Cardiac muscle cell (in vitro differentiated cells and primary cell): ENCODE results near the gene LPIN1. TPM values are rescaled to one million over a fixed set of nuclear protein-coding genes. Genes with fewer than 3 reads are reported as not detected.

Experiments
- DNase-seq, 2 donors: peaks; one replicate each; pipeline versions ENCODE4 v3.0.0 to v3.0.0-alpha.2; 2010 to 2017; ENCODE audit warnings: low read depth in 1 of 2, low spot score in 1 of 2
- H3K27ac ChIP-seq: fragments of 200-600 bp; sonication (generic); 2 replicates; pipeline ENCODE4 v1.5.1; 2016
- H3K27me3 ChIP-seq: fragments of 200-600 bp; sonication (generic); 2 replicates; pipeline ENCODE4 v1.6.0; 2016; ENCODE audit warnings: control low read depth
- H3K36me3 ChIP-seq: fragments of 200-600 bp; sonication (generic); 2 replicates; pipeline ENCODE4 v1.5.1; 2016; ENCODE audit warnings: control low read depth
- H3K4me1 ChIP-seq: fragments of 200-600 bp; sonication (generic); 2 replicates; pipeline ENCODE4 v1.8.1; 2017; ENCODE audit warnings: low read depth, mild to moderate bottlenecking, mixed run types
- H3K4me3 ChIP-seq: fragments of 200-600 bp; sonication (generic); 2 replicates; pipeline ENCODE4 v1.5.1; 2016; ENCODE audit warnings: mild to moderate bottlenecking
- H3K9me3 ChIP-seq: fragments of 200-600 bp; sonication (generic); 2 replicates; pipeline ENCODE4 v1.5.1; 2017; ENCODE audit warnings: low read depth, mild to moderate bottlenecking, control low read depth
- polyA plus RNA-seq: library from polyadenylated mRNA; unstranded; fragments of >200 nt; fragmentation: Nextera tagmentation; extraction: Ambion mirVana; gene quantifications from 2 replicates; pipeline ENCODE4 v1.2.1, GENCODE V29; 2016
- total RNA-seq: library from RNA; depleted of rRNA; stranded (reverse); fragments of >200 nt; gene quantifications from 2 replicates; pipeline ENCODE4 v1.2.3, GENCODE V29; 2016
- TF ChIP-seq, protein P1 (sequence below): IDR thresholded peaks from 2 replicates; pipeline ENCODE4 v1.5.1; 2012; ENCODE audit warnings: low read depth, mild to moderate bottlenecking, low read length

LPIN1 gene
- total and polyA plus RNA-seq, 2 experiments from 2014 or later, result 47.0 to 58.3 TPM

DNA sequence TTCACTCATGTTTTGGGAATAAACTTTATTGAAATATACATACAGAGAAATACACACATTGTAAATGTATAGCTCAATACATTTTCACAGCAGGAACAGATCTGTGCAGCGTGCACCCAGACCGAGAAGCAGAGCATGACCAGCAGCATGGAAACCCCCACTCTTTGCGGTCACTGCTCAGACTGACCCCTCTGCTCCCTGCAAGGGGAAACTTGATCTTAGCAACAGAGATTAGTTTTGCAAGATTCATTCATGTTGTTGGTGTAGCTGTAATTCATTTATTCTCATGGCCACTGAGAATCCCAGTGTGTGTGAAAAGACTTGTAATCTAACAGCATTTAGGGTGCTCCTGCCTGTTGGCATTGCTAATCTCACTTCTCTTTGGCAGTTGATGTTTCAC lies 35.2 kb downstream of the LPIN1 start:
- Histone ChIP-seq H3K27me3 (no peaks in the 10 kb centered on the region), H3K4me1 (no peaks in the 10 kb centered on the region), H3K4me3 (no peak overlapping the region), H3K27ac (no peak overlapping the region), H3K9me3 (no peaks in the 10 kb centered on the region), H3K36me3 (peaks cover 64% of the 10 kb centered on the region)
- TF ChIP-seq, protein P1, sequence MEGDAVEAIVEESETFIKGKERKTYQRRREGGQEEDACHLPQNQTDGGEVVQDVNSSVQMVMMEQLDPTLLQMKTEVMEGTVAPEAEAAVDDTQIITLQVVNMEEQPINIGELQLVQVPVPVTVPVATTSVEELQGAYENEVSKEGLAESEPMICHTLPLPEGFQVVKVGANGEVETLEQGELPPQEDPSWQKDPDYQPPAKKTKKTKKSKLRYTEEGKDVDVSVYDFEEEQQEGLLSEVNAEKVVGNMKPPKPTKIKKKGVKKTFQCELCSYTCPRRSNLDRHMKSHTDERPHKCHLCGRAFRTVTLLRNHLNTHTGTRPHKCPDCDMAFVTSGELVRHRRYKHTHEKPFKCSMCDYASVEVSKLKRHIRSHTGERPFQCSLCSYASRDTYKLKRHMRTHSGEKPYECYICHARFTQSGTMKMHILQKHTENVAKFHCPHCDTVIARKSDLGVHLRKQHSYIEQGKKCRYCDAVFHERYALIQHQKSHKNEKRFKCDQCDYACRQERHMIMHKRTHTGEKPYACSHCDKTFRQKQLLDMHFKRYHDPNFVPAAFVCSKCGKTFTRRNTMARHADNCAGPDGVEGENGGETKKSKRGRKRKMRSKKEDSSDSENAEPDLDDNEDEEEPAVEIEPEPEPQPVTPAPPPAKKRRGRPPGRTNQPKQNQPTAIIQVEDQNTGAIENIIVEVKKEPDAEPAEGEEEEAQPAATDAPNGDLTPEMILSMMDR, result no peak
- no peak for DNase-seq

DNA sequence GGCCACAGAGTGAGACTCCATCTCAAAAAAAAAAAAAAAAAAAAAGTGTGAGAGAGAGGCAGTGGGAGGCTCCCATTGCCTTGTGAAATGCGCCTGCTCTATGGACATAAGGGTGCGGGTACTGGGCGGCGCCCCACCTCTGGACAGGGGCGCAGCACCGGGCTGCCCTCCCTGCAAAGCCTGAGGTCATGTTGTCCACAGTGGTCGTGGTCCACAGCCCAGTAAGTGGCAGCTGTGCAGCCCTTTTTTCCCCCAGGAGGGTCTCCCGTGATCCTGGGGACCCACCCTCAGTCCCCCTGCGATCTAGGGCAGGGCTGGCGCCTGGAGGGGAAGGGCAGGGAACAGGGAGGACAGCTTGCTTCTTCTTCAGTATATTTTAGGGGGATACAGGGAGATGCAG lies 37.8 kb downstream of the LPIN1 start:
- H3K4me3 ChIP-seq, result no peak overlapping the region

DNA sequence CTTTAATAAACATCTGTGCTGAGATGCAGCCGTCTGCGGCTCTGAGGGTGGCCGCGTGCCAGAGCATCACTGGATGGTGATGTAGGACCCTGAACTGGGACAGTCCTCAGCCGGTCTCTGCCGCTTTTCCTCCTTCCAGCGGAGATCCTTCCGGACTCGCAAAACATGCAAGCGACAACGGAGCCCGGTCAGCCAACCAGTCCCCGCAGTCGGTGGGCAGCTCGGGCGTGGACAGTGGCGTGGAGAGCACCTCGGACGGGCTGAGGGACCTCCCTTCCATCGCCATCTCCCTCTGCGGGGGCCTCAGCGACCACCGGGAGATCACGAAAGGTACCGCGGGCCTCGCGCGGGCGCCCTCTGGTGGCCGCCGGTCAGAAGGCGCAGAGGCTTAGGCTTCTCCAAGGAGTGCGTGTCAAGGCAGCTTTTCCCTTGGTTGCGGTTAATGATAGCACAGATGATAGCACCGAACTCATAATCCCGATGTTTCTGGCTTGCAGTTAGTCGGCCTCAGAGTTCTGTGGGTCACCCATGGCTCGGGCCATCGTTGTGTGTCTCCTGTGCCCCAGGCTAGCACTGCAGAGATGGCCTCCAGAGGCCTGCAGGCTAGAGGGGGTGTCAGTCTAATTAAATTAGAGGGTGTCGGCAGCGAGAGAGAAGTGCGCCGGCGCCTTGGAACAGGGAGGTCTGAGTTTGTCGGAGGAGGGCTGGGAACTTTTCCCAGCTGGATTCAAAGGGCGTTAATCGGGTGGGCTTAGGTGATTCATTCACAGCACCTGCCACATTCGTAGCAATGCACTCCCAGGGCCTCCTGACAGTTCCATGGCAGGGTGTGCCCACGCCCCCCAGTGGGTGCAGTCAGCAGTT lies 38.5 kb downstream of the LPIN1 start:
- TF ChIP-seq, protein P1, result peak; percentile 75
- Histone ChIP-seq H3K4me1 (no peaks in the 10 kb centered on the region), H3K4me3 (no peak overlapping the region), H3K9me3 (no peaks in the 10 kb centered on the region), H3K36me3 (peaks cover 69% of the 10 kb centered on the region), H3K27me3 (no peaks in the 10 kb centered on the region), H3K27ac (no peak overlapping the region)
- DNase-seq, result peak; percentile 51 to 54

More for the DNA sequence above, 37.8 kb downstream of the LPIN1 start:
- H3K9me3 ChIP-seq, result no peaks in the 10 kb centered on the region
- H3K36me3 ChIP-seq, result peaks cover 72% of the 10 kb centered on the region
- H3K27me3 ChIP-seq, result no peaks in the 10 kb centered on the region
- no peak overlapping the region for H3K27ac ChIP-seq
- TF ChIP-seq, protein P1, result no peak
- H3K4me1 ChIP-seq, result no peaks in the 10 kb centered on the region
- DNase-seq, result no peak

DNA sequence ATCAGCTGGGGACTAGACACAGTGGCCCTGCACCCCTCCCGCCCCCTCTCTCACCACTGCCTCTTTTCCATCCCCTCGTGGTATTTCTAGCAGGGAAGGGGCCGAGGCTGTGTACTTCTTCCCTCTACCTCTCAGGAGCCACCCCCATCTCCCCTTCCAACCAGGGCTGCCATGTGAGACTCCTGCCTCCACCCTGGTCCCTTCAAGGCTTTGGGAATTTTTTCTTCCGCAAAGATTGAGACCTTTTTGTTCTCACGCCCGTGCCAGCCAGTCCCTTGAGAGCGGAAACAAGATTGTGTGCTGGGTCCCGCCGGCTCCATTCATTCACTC lies 39.1 kb downstream of the LPIN1 start:
- Histone ChIP-seq H3K36me3 (peaks cover 65% of the 10 kb centered on the region), H3K27ac (no peak overlapping the region), H3K27me3 (no peaks in the 10 kb centered on the region), H3K4me3 (no peak overlapping the region), H3K9me3 (no peaks in the 10 kb centered on the region), H3K4me1 (no peaks in the 10 kb centered on the region)
- TF ChIP-seq, protein P1, result no peak
- DNase-seq, result no peak

DNA sequence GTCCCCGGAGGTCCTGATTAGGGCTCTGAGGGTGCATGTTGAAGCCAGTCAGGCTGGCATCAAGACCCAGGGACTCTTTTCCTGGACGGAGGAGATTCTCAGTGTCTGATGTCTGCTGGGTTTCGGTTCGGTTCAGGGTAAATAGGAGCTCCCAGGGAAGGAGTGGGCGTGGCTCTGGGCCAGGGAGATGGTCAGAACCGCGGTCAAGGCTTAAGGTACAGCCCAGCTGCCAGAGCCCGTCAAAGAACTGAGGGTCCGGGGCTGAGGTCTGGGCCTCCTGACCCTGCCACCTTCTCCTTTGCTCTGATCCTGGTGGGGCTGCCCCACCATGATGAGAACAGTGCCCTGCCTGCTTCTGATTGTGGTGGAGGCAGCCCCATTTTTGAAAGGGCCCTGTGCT lies 39.8 kb downstream of the LPIN1 start:
- Histone ChIP-seq H3K27ac (no peak overlapping the region), H3K4me3 (no peak overlapping the region), H3K27me3 (no peaks in the 10 kb centered on the region), H3K9me3 (no peaks in the 10 kb centered on the region), H3K36me3 (peaks cover 64% of the 10 kb centered on the region), H3K4me1 (no peaks in the 10 kb centered on the region)
- no peak for DNase-seq
- TF ChIP-seq, protein P1, result no peak
